Retina (tissue), 1 donor: Measurements from ENCODE around the gene DYNC1I1.
A peak's percentile ranks its signal among the peaks of the same experiment; 100 is the strongest.
"Not testable (repeated sequence)": the region's sequence is repeated elsewhere in the genome, so short reads cannot be mapped to it uniquely, and the experiment has no call there.

Experiments used
- DNase-seq: peaks from one replicate; pipeline ENCODE4 v3.0.0-alpha.2; 2016

The DYNC1I1 gene

GRCh38 chr7:95915731-95916130, 143.4 kb downstream of the DYNC1I1 start:
- no peak for DNase-seq

GRCh38 chr7:95916573-95917297, 144.4 kb downstream of the DYNC1I1 start:
- peak; percentile 84 for DNase-seq

GRCh38 chr7:95917634-95918033, 145.3 kb downstream of the DYNC1I1 start:
- no peak for DNase-seq

GRCh38 chr7:95919556-95919955, 147.2 kb downstream of the DYNC1I1 start:
- DNase-seq = no peak

GRCh38 chr7:95921543-95921942, 149.2 kb downstream of the DYNC1I1 start:
- no peak for DNase-seq

- no peak for DNase-seq
Measured at GRCh38 chr7:95922191-95922590, 149.8 kb downstream of the DYNC1I1 start.

GRCh38 chr7:95925236-95925635, 152.9 kb downstream of the DYNC1I1 start:
- no peak for DNase-seq

- DNase-seq = no peak
Measured at GRCh38 chr7:95925971-95926370, 153.6 kb downstream of the DYNC1I1 start.

GRCh38 chr7:95927756-95928155, 155.4 kb downstream of the DYNC1I1 start:
- no peak for DNase-seq

- no peak for DNase-seq
Measured at GRCh38 chr7:95929710-95930280, 157.4 kb downstream of the DYNC1I1 start.

GRCh38 chr7:95931460-95932232, 159.3 kb downstream of the DYNC1I1 start:
- no peak for DNase-seq

- no peak for DNase-seq
Measured at GRCh38 chr7:95933618-95934017, 161.3 kb downstream of the DYNC1I1 start.

GRCh38 chr7:95944867-95945266, 172.5 kb downstream of the DYNC1I1 start:
- not testable (repeated sequence) for DNase-seq

GRCh38 chr7:95950698-95951097, 178.3 kb downstream of the DYNC1I1 start:
- no peak for DNase-seq

GRCh38 chr7:95951531-95951930, 179.2 kb downstream of the DYNC1I1 start:
- DNase-seq = no peak

GRCh38 chr7:95951997-95952795, 179.8 kb downstream of the DYNC1I1 start:
- DNase-seq = no peak

GRCh38 chr7:95952851-95953250, 180.5 kb downstream of the DYNC1I1 start:
- no peak for DNase-seq

- DNase-seq = no peak
Measured at GRCh38 chr7:95955748-95956147, 183.4 kb downstream of the DYNC1I1 start.

GRCh38 chr7:95957510-95957909, 185.2 kb downstream of the DYNC1I1 start:
- DNase-seq = no peak

- no peak for DNase-seq
Measured at GRCh38 chr7:95960706-95961244, 188.4 kb downstream of the DYNC1I1 start.

GRCh38 chr7:95963446-95963990, 191.2 kb downstream of the DYNC1I1 start:
- no peak for DNase-seq

- DNase-seq = no peak
Measured at GRCh38 chr7:95971716-95972115, 199.4 kb downstream of the DYNC1I1 start.

GRCh38 chr7:95972523-95972922, 200.2 kb downstream of the DYNC1I1 start:
- DNase-seq = no peak
